NB4 (cell line): ENCODE data around the gene WDR37.

Experiments used
- MYC ChIP-seq: IDR thresholded peaks from 2 replicates; pipeline ENCODE4 v1.6.1; 2011; ENCODE audit warnings: low read depth, low read length
- POLR2A ChIP-seq: IDR thresholded peaks from 2 replicates; pipeline ENCODE4 v1.6.1; 2011; ENCODE audit warnings: mild to moderate bottlenecking; ENCODE audit not compliant: insufficient read length; ENCODE audit errors: extremely low read depth
- TF ChIP-seq, protein P1 (sequence below): IDR thresholded peaks from one replicate; pipeline ENCODE4 v1.5.1; 2012; ENCODE audit warnings: low read depth, low read length

GRCh38 chr10:1101946-1102345 is 45.8 kb downstream of the WDR37 start:
- TF ChIP-seq, protein P1, sequence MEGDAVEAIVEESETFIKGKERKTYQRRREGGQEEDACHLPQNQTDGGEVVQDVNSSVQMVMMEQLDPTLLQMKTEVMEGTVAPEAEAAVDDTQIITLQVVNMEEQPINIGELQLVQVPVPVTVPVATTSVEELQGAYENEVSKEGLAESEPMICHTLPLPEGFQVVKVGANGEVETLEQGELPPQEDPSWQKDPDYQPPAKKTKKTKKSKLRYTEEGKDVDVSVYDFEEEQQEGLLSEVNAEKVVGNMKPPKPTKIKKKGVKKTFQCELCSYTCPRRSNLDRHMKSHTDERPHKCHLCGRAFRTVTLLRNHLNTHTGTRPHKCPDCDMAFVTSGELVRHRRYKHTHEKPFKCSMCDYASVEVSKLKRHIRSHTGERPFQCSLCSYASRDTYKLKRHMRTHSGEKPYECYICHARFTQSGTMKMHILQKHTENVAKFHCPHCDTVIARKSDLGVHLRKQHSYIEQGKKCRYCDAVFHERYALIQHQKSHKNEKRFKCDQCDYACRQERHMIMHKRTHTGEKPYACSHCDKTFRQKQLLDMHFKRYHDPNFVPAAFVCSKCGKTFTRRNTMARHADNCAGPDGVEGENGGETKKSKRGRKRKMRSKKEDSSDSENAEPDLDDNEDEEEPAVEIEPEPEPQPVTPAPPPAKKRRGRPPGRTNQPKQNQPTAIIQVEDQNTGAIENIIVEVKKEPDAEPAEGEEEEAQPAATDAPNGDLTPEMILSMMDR: no peak
- TF ChIP-seq POLR2A (no peak), MYC (no peak)
